ENCODE measurements around the gene CCDC116. TPM values are rescaled to one million over a fixed set of nuclear protein-coding genes. Genes with fewer than 3 reads are reported as not detected.

Gene CCDC116
- total and polyA plus RNA-seq, 11 donors, result 0.18 to 1.3 (median 0.26) TPM; not detected in 4

- Histone ChIP-seq H3K4me1 (peaks cover 0 to 30% (median 18%) of the 10 kb centered on the region in 12 donors), H3K27me3 (no peaks in the 10 kb centered on the region), H3K9me3 (no peaks in the 10 kb centered on the region), H3K4me3 (no peak overlapping the region), H3K27ac (no peak overlapping the region), H3K36me3 (peaks cover 0 to 26% (median 4%) of the 10 kb centered on the region in 9 donors)
- DNase-seq, result no peak
- no peak for TF ChIP-seq CTCF (IDR thresholded peaks at IDR 0.05)
- no peak for TF ChIP-seq POLR2A (IDR thresholded peaks at IDR 0.05)
- no peak for ATAC-seq
- WGBS, 4 donors, result 94 to 97% (median 96%) methylated on average over 7 of the region's 7 CpGs
- intact Hi-C loops (cut with DNase I), result loop anchor here in 1 of 10 donors (5.0 kb wide), 1 partner anchor 48 kb away; no protein-coding TSS in a partner anchor
Measured at GRCh38 chr22:21650280-21650679, 17.7 kb downstream of the CCDC116 start.

- Histone ChIP-seq H3K27ac (no peak overlapping the region), H3K9me3 (no peaks in the 10 kb centered on the region), H3K4me3 (peak overlapping the region in 10 of 12 donors; percentile 46 to 83 (median 62)), H3K4me1 (peaks cover 0 to 30% (median 18%) of the 10 kb centered on the region in 12 donors), H3K36me3 (peaks cover 0 to 22% (median 0%) of the 10 kb centered on the region in 9 donors), H3K27me3 (no peaks in the 10 kb centered on the region)
- intact Hi-C loops (cut with DNase I), result loop anchor here in 1 of 10 donors (5.0 kb wide), 1 partner anchor 49 kb away; no protein-coding TSS in a partner anchor
- WGBS, 4 donors, result 10 to 19% (median 15%) methylated on average over 6 of the region's 6 CpGs
- TF ChIP-seq CTCF (IDR thresholded peaks at IDR 0.05) (no peak), POLR2A (IDR thresholded peaks at IDR 0.05) (no peak)
- DNase-seq (no peak), ATAC-seq (peak; percentile 17 to 35 (median 33))
Measured at GRCh38 chr22:21650823-21651520, 18.4 kb downstream of the CCDC116 start.

- H3K9me3 ChIP-seq, result no peaks in the 10 kb centered on the region
- TF ChIP-seq CTCF (IDR thresholded peaks at IDR 0.05) (no peak), POLR2A (IDR thresholded peaks at IDR 0.05) (no peak)
- WGBS, 4 donors, result 0 to 1% (median 1%) methylated on average over 14 to 29 of the region's 29 CpGs
- H3K4me1 ChIP-seq, result peaks cover 0 to 26% (median 18%) of the 10 kb centered on the region in 12 donors
- DNase-seq, result no peak
- peak; percentile 1 to 19 (median 15) for ATAC-seq
- H3K27me3 ChIP-seq, result no peaks in the 10 kb centered on the region
- peaks cover 0 to 17% (median 0%) of the 10 kb centered on the region in 9 donors for H3K36me3 ChIP-seq
- peak overlapping the region in 2 of 12 donors; percentile 0 to 42 for H3K27ac ChIP-seq
- intact Hi-C loops (cut with DNase I), result loop anchor here in 1 of 10 donors (5.0 kb wide), 1 partner anchor 49 kb away; no protein-coding TSS in a partner anchor
- peak overlapping the region; percentile 37 to 83 (median 60) for H3K4me3 ChIP-seq
Measured at GRCh38 chr22:21651521-21652009, 19.0 kb downstream of the CCDC116 start.

- peaks cover 0 to 5% (median 0%) of the 10 kb centered on the region in 9 donors for H3K27me3 ChIP-seq
- DNase-seq, result peak; percentile 87 to 94 (median 89)
- peaks cover 0 to 23% (median 18%) of the 10 kb centered on the region in 12 donors for H3K4me1 ChIP-seq
- WGBS, 4 donors, result 0% methylated on average over 19 to 44 of the region's 44 CpGs
- H3K36me3 ChIP-seq, result peaks cover 0 to 16% (median 0%) of the 10 kb centered on the region in 9 donors
- no peak for TF ChIP-seq POLR2A (IDR thresholded peaks at IDR 0.05)
- H3K9me3 ChIP-seq, result no peaks in the 10 kb centered on the region
- intact Hi-C loops (cut with DNase I), result loop anchor here in 1 of 10 donors (5.0 kb wide), 1 partner anchor 50 kb away; no protein-coding TSS in a partner anchor
- ATAC-seq, result peak; percentile 82 to 94 (median 92)
- peak overlapping the region; percentile 37 to 83 (median 60) for H3K4me3 ChIP-seq
- H3K27ac ChIP-seq, result peak overlapping the region in 3 of 12 donors; percentile 0 to 42 (median 3)
Measured at GRCh38 chr22:21652010-21652546, 19.5 kb downstream of the CCDC116 start.
